Kidney epithelial cell (primary cell): ENCODE data around the gene ABHD15. TPM values are rescaled to one million over a fixed set of nuclear protein-coding genes. Genes with fewer than 3 reads are reported as not detected.

Source experiments
- DNase-seq: peaks from one replicate; pipeline ENCODE4 v3.0.0-alpha.2; 2010; ENCODE audit warnings: low read depth
- H3K27me3 ChIP-seq: 2 replicates; pipeline ENCODE4 v1.6.0; 2011; ENCODE audit warnings: low read length; ENCODE audit not compliant: control insufficient read depth, insufficient read depth
- H3K36me3 ChIP-seq: 2 replicates; pipeline ENCODE4 v1.5.1; 2011; ENCODE audit warnings: low read length; ENCODE audit not compliant: control insufficient read depth, insufficient read depth
- H3K4me3 ChIP-seq: 2 replicates; pipeline ENCODE4 v1.5.1; 2011; ENCODE audit warnings: low read depth, mild to moderate bottlenecking, control low read depth, low read length
- total RNA-seq: library from RNA; depleted of rRNA; stranded (reverse); fragments of >200 nt; gene quantifications from 2 replicates; pipeline ENCODE4 v1.2.3, GENCODE V29; 2015
- TF ChIP-seq, protein P1 (sequence below): IDR thresholded peaks from 2 replicates; pipeline ENCODE4 v1.5.1; 2011; ENCODE audit warnings: mild to moderate bottlenecking, moderate library complexity, low read length, control low read depth, inconsistent platforms; ENCODE audit not compliant: insufficient read depth, poor library complexity, severe bottlenecking

ABHD15 gene
- total RNA-seq, 1 donor from 2014 or later = 8.3 TPM

DNA sequence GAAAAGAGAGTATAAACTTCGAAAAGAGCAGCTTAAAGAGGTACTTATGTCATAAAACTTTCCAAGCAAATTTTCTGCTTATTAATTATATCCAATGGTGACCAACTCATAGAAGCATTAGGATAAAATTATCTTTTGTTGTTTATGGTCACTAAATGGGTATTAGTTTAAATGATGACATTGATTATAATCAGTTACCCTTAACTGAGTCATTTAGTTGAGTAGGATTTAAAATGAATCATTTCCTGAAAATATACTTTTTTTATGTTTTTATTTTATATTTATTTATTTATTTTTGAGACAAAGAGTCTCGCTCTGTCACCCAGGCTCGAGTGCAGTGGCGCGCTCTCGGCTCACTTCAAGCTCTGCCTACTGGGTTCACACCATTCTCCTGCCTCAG lies 55.9 kb downstream of the ABHD15 start:
- H3K36me3 ChIP-seq = no peaks in the 10 kb centered on the region
- no peak overlapping the region for H3K4me3 ChIP-seq
- no peaks in the 10 kb centered on the region for H3K27me3 ChIP-seq
- TF ChIP-seq, protein P1, sequence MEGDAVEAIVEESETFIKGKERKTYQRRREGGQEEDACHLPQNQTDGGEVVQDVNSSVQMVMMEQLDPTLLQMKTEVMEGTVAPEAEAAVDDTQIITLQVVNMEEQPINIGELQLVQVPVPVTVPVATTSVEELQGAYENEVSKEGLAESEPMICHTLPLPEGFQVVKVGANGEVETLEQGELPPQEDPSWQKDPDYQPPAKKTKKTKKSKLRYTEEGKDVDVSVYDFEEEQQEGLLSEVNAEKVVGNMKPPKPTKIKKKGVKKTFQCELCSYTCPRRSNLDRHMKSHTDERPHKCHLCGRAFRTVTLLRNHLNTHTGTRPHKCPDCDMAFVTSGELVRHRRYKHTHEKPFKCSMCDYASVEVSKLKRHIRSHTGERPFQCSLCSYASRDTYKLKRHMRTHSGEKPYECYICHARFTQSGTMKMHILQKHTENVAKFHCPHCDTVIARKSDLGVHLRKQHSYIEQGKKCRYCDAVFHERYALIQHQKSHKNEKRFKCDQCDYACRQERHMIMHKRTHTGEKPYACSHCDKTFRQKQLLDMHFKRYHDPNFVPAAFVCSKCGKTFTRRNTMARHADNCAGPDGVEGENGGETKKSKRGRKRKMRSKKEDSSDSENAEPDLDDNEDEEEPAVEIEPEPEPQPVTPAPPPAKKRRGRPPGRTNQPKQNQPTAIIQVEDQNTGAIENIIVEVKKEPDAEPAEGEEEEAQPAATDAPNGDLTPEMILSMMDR = no peak
- DNase-seq = no peak

Other genes starting within 250 kb of the ABHD15 start
- gene TAOK1, start 176.7 kb downstream of the ABHD15 start, total RNA-seq = 47.5 and 49.1 TPM in 2 replicates
- gene TP53I13, start 1.7 kb upstream of the ABHD15 start, total RNA-seq = 68.4 and 70.4 TPM in 2 replicates
- 63.8 and 89.8 TPM in 2 replicates for gene GIT1, start 22.6 kb upstream of the ABHD15 start, total RNA-seq
- gene ANKRD13B, start 26.1 kb upstream of the ABHD15 start, total RNA-seq = 13.1 and 13.8 TPM in 2 replicates
- 2.2 and 2.7 TPM in 2 replicates for gene CORO6, start 55.9 kb upstream of the ABHD15 start, total RNA-seq